A673 (cell line): Measurements from ENCODE around the gene PRR5. TPM values are rescaled to one million over a fixed set of nuclear protein-coding genes. Genes with fewer than 3 reads are reported as not detected.

Experiments used
- BruUV-seq: library from RNA; stranded (reverse); fragments of 400-500 nt; replicated peaks from 2 replicates; lab custom pipeline; 2021; lab: Mats Ljungman, UMichigan
- CTCF ChIA-PET: fragments of 300-600 bp; sonication (Branson Sonifier 250); formaldehyde crosslinking; loops from one replicate; lab custom pipeline; 2022; ENCODE audit warnings: antibody characterized with exemption; lab: Charles Lee
- POLR2A ChIA-PET: fragments of 300-600 bp; sonication (Branson Sonifier 250); formaldehyde crosslinking; loops from one replicate; lab custom pipeline; 2022; ENCODE audit warnings: antibody characterized with exemption; ENCODE audit not compliant: low non-redundant PET; lab: Charles Lee
- DNase-seq: peaks from one replicate; pipeline ENCODE4 v3.0.0-alpha.2; 2015; ENCODE audit warnings: low spot score
- H3K27ac ChIP-seq: fragments of 200-600 bp; sonication (generic); 2 replicates; pipeline ENCODE4 v1.5.1; 2016; ENCODE audit warnings: mixed run types, low read depth, mild to moderate bottlenecking, mixed read lengths, antibody characterized with exemption, low read length; ENCODE audit not compliant: poor library complexity, severe bottlenecking
- H3K27me3 ChIP-seq: fragments of 200-600 bp; sonication (generic); replicated peaks from 2 replicates; pipeline ENCODE4 v1.6.1; 2017; ENCODE audit warnings: mixed run types, low read depth, mild to moderate bottlenecking, mixed read lengths, antibody characterized with exemption, low read length; ENCODE audit not compliant: insufficient read depth, poor library complexity
- H3K36me3 ChIP-seq: fragments of 200-600 bp; sonication (generic); 2 replicates; pipeline ENCODE4 v1.6.1; 2016; ENCODE audit warnings: mixed run types, mild to moderate bottlenecking, mixed read lengths, antibody characterized with exemption, low read length; ENCODE audit not compliant: insufficient read depth, poor library complexity, severe bottlenecking
- H3K4me1 ChIP-seq: fragments of 200-600 bp; sonication (generic); 2 replicates; pipeline ENCODE4 v1.6.1; 2017; ENCODE audit warnings: mixed run types, mild to moderate bottlenecking, mixed read lengths, antibody characterized with exemption, low read length; ENCODE audit not compliant: insufficient read depth, poor library complexity, severe bottlenecking
- H3K4me3 ChIP-seq: fragments of 200-600 bp; sonication (generic); 2 replicates; pipeline ENCODE4 v1.5.1; 2016; ENCODE audit warnings: low read depth, mixed run types, mild to moderate bottlenecking, mixed read lengths, low read length; ENCODE audit not compliant: poor library complexity, severe bottlenecking
- H3K9me3 ChIP-seq: fragments of 200-600 bp; sonication (generic); 2 replicates; pipeline ENCODE4 v1.6.1; 2016; ENCODE audit warnings: mixed run types, low read depth, mild to moderate bottlenecking, mixed read lengths, antibody characterized with exemption, low read length; ENCODE audit not compliant: poor library complexity, severe bottlenecking
- CTCF ChIP-seq: fragments of 300-800, 200-600 bp; sonication (generic); conservative IDR thresholded peaks from 2 replicates; pipeline ENCODE4 v1.5.1; 2017; ENCODE audit warnings: low read depth, mild to moderate bottlenecking, antibody characterized with exemption, low read length, moderate library complexity, mixed read lengths
- EZH2 ChIP-seq: fragments of 200-600 bp; sonication (generic); IDR thresholded peaks from 2 replicates; pipeline ENCODE4 v1.6.1; 2017; ENCODE audit warnings: borderline replicate concordance, low read depth, mild to moderate bottlenecking, mixed read lengths, antibody characterized with exemption, low read length; ENCODE audit not compliant: poor library complexity, severe bottlenecking
- intact Hi-C: fragments of 100-400 bp; cut with micrococcal nuclease; formaldehyde crosslinking; loops from one replicate; pipeline ENCODE4 v1.10.0; 2022; ENCODE audit not compliant: unreplicated experiment
- total RNA-seq: library from RNA; stranded (reverse); gene quantifications from 2 replicates; pipeline ENCODE4 v1.2.3, GENCODE V29; 2021

Gene PRR5
- total RNA-seq, 1 experiment from 2014 or later, result 17.9 TPM

- Histone ChIP-seq H3K27me3 (no peaks in the 10 kb centered on the region), H3K36me3 (no peaks in the 10 kb centered on the region), H3K27ac (no peak overlapping the region), H3K9me3 (peaks cover 12% of the 10 kb centered on the region), H3K4me1 (peaks cover 9% of the 10 kb centered on the region), H3K4me3 (no peak overlapping the region)
- BruUV-seq, result no TSS peak
- no peak for DNase-seq
- ChIA-PET POLR2A (no interaction called here), CTCF (interaction anchor here (0.6 to 0.7 kb wide), 2 partner anchors 82 to 310 kb away, joined by 5 to 6 read pairs; no protein-coding TSS in a partner anchor)
- intact Hi-C loops, result no loop called here
- TF ChIP-seq CTCF (no peak), EZH2 (no peak)
Measured at GRCh38 chr22:44777364-44777755, 75.4 kb downstream of the PRR5 start.

GRCh38 chr22:44780876-44781449 lies 79.0 kb downstream of the PRR5 start:
- DNase-seq, result no peak
- ChIA-PET CTCF (no interaction called here), POLR2A (no interaction called here)
- no peak overlapping the region for H3K27ac ChIP-seq
- H3K36me3 ChIP-seq, result no peaks in the 10 kb centered on the region
- peaks cover 9% of the 10 kb centered on the region for H3K4me1 ChIP-seq
- H3K9me3 ChIP-seq, result no peaks in the 10 kb centered on the region
- BruUV-seq, result no TSS peak
- intact Hi-C loops, result no loop called here
- no peak overlapping the region for H3K4me3 ChIP-seq
- TF ChIP-seq EZH2 (no peak), CTCF (no peak)
- no peaks in the 10 kb centered on the region for H3K27me3 ChIP-seq

- ChIA-PET CTCF (no interaction called here), POLR2A (no interaction called here)
- Histone ChIP-seq H3K9me3 (no peaks in the 10 kb centered on the region), H3K27me3 (no peaks in the 10 kb centered on the region), H3K4me1 (no peaks in the 10 kb centered on the region), H3K27ac (no peak overlapping the region), H3K36me3 (no peaks in the 10 kb centered on the region), H3K4me3 (no peak overlapping the region)
- no TSS peak for BruUV-seq
- intact Hi-C loops, result no loop called here
- TF ChIP-seq CTCF, result no peak
- TF ChIP-seq EZH2, result no peak
- DNase-seq, result peak; percentile 33
Measured at GRCh38 chr22:44782363-44782963, 80.5 kb downstream of the PRR5 start.
